ENCODE data around the gene RNPS1. TPM values are rescaled to one million over a fixed set of nuclear protein-coding genes. Genes with fewer than 3 reads are reported as not detected.

Gene RNPS1
- polyA plus RNA-seq, 3 donors: 176 to 191 (median 186) TPM

Other genes starting within 250 kb of the RNPS1 start
- gene NPW, start 248.3 kb downstream of the RNPS1 start, polyA plus RNA-seq (ENCODE audit: insufficient read length in 3 of 3): 1 to 10 TPM; 1.7 to 6.0 (median 3.9) TPM
- 100 to 1,000 TPM in 1 of 3 donors, 10 to 100 TPM in 2; 82.6 to 106 (median 88.6) TPM for gene NHERF2, start 241.2 kb downstream of the RNPS1 start, polyA plus RNA-seq (ENCODE audit: insufficient read length in 3 of 3)
- gene NTHL1, start 220.3 kb downstream of the RNPS1 start, polyA plus RNA-seq (ENCODE audit: insufficient read length in 3 of 3): 10 to 100 TPM; 15.4 to 17.7 (median 16.9) TPM
- gene TSC2, start 220.1 kb downstream of the RNPS1 start, polyA plus RNA-seq (ENCODE audit: insufficient read length in 3 of 3): 100 to 1,000 TPM in 2 of 3 donors, 10 to 100 TPM in 1; 98.9 to 117 (median 108) TPM
- 10 to 100 TPM; 53.0 to 59.6 (median 54.5) TPM for gene PKD1, start 132.2 kb downstream of the RNPS1 start, polyA plus RNA-seq (ENCODE audit: insufficient read length in 3 of 3)
- 1 to 10 TPM; 2.7 to 3.1 (median 3.0) TPM for gene RAB26, start 119.5 kb downstream of the RNPS1 start, polyA plus RNA-seq (ENCODE audit: insufficient read length in 3 of 3)
- gene TRAF7, start 112.3 kb downstream of the RNPS1 start, polyA plus RNA-seq (ENCODE audit: insufficient read length in 3 of 3): 10 to 100 TPM; 51.4 to 60.4 (median 60.3) TPM
- gene CASKIN1, start 71.5 kb downstream of the RNPS1 start, polyA plus RNA-seq (ENCODE audit: insufficient read length in 3 of 3): 1 to 10 TPM in 2 of 3 donors, under 1 TPM in 1; 0.92 to 1.4 (median 1.4) TPM
- 10 to 100 TPM; 41.3 to 48.7 (median 43.8) TPM for gene MLST8, start 62.7 kb downstream of the RNPS1 start, polyA plus RNA-seq (ENCODE audit: insufficient read length in 3 of 3)
- 1 to 10 TPM; 3.0 to 4.1 (median 3.0) TPM for gene BRICD5, start 57.3 kb downstream of the RNPS1 start, polyA plus RNA-seq (ENCODE audit: insufficient read length in 3 of 3)
- gene PGP, start 53.3 kb downstream of the RNPS1 start, polyA plus RNA-seq (ENCODE audit: insufficient read length in 3 of 3): 10 to 100 TPM; 10.1 to 14.5 (median 12.9) TPM
- 10 to 100 TPM; 13.2 to 14.3 (median 13.6) TPM for gene E4F1, start 44.5 kb downstream of the RNPS1 start, polyA plus RNA-seq (ENCODE audit: insufficient read length in 3 of 3)
- gene DNASE1L2, start 31.7 kb downstream of the RNPS1 start, polyA plus RNA-seq (ENCODE audit: insufficient read length in 3 of 3): under 1 TPM; 0.68 to 0.74 (median 0.74) TPM
- gene ECI1, start 16.5 kb downstream of the RNPS1 start, polyA plus RNA-seq (ENCODE audit: insufficient read length in 3 of 3): 10 to 100 TPM; 58.4 to 64.1 (median 58.7) TPM
- gene ABCA3, start 72.6 kb upstream of the RNPS1 start, polyA plus RNA-seq (ENCODE audit: insufficient read length in 3 of 3): 1 to 10 TPM; 4.3 to 5.5 (median 5.4) TPM
- 10 to 100 TPM in 1 of 3 donors, 1 to 10 TPM in 2; 9.8 to 10.3 (median 9.9) TPM for gene CCNF, start 161.3 kb upstream of the RNPS1 start, polyA plus RNA-seq (ENCODE audit: insufficient read length in 3 of 3)
- 1 to 10 TPM; 7.9 to 9.3 (median 9.0) TPM for gene TEDC2, start 192.0 kb upstream of the RNPS1 start, polyA plus RNA-seq (ENCODE audit: insufficient read length in 3 of 3)
- 1 to 10 TPM; 1.7 to 2.5 (median 2.4) TPM for gene NTN3, start 203.2 kb upstream of the RNPS1 start, polyA plus RNA-seq (ENCODE audit: insufficient read length in 3 of 3)
- 10 to 100 TPM; 14.3 to 17.7 (median 14.6) TPM for gene TBC1D24, start 207.0 kb upstream of the RNPS1 start, polyA plus RNA-seq (ENCODE audit: insufficient read length in 3 of 3)
- gene ATP6V0C, start 245.8 kb upstream of the RNPS1 start, polyA plus RNA-seq (ENCODE audit: insufficient read length in 3 of 3): 100 to 1,000 TPM; 139 to 187 (median 148) TPM